Fibroblast of peridontal ligament (primary cell): ENCODE data around the gene MAST4.

Experiments
- DNase-seq: peaks from one replicate; pipeline ENCODE4 v3.0.0-alpha.2; 2010; ENCODE audit errors: extremely low read depth

Gene MAST4

GRCh38 chr5:66906021-66906420, 309.8 kb downstream of the MAST4 start:
- no peak for DNase-seq

- no peak for DNase-seq
Measured at GRCh38 chr5:66908230-66908629, 312.0 kb downstream of the MAST4 start.

- peak; percentile 62 for DNase-seq
Measured at GRCh38 chr5:66909364-66909763, 313.2 kb downstream of the MAST4 start.

DNA sequence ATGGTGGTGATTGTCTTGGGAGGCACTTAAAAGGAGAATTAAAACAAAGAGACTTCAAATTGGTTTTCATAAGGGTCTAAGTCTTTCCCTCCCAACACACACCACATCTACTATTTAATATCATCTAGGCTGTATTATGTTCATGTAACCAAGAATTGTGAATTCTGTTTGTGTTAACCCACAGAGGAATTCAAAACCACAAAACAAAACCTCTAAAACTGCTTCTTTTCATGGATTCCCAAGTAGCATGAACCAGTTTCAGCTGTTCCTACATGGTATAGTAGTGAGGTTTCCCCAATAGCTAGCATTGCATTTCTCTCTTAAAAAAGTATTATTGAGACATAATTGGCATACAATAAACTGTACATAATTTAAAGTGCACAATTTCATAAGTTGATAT, 316.6 kb downstream of the MAST4 start:
- peak; percentile 25 for DNase-seq

GRCh38 chr5:66915531-66915930, 319.3 kb downstream of the MAST4 start:
- no peak for DNase-seq

DNA sequence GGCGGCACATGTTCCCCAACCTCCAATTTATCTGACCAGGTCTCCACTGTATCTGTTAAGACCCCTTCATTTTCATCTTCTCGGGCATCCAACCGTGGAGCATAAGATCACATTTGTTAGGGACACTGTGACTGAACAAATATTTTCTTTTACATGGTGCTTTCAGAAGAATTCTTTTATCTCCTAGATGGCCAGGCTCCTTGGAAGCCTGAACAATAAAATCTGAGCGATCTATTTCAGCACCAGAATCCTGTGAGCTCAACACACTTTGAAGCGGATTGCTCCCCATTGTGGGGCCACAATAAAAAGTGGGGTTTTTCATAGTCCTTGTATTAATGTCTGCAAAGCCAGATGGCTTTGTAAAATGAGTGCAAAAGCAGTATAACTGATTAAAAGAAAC, 326.7 kb downstream of the MAST4 start:
- no peak for DNase-seq

GRCh38 chr5:66923457-66923856, 327.3 kb downstream of the MAST4 start:
- no peak for DNase-seq

GRCh38 chr5:66923922-66924321, 327.7 kb downstream of the MAST4 start:
- DNase-seq = no peak

DNA sequence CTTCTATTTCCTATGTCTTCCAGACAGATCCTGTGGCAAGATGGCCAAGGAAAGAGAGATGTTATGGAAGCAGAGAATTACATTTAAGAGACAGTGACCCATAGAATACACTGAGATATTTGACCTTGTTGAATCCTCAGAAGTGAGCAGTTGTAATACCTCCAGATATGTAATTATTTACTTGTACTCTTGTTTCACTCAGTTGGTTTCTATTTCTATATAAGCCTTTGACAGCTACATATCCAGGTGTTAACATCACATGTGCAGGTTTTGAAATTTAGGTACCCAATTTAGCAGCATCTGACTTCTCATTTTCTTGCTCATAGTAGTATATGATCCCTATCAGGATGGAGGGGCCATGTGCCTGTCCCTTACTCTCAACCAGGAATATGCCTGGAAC, 330.9 kb downstream of the MAST4 start:
- no peak for DNase-seq

DNA sequence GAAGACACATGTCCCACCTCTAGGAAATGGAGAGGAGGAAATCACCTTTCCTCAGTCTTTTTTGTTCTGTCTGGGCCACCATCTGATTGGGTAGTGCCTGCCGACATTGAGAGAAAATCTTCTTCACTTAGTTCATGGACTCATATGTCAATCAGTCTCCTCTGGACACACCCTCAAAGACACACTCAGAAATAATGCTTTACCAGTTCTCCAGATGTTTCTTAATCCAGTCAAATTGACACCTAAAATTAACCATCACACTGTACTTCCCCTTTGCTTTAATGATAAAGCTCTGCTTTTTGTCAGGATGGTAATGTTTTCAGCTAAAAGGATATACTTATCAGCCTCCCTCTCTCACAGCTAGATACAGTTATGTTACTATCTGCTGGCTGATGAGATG, 333.1 kb downstream of the MAST4 start:
- DNase-seq = no peak

DNA sequence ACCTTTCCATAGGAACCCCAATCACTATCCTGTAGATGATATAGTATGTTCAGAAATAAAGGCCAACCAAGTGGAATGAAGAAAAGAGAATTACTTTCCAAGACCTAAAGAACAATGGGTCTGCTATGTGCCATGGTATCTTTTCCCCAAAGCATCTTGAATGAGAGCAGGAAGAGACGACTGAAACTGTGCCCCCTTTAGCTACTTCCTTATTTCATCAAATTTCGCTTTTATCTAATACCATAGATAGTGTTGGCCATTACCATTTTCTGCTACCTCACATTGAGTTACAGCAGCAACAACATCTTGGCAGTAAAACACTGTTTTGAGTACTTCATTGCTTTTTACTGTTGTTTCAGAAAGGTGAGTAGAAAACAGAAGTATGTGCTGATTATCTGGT, 333.8 kb downstream of the MAST4 start:
- no peak for DNase-seq

GRCh38 chr5:66931651-66932050, 335.5 kb downstream of the MAST4 start:
- DNase-seq = no peak

DNA sequence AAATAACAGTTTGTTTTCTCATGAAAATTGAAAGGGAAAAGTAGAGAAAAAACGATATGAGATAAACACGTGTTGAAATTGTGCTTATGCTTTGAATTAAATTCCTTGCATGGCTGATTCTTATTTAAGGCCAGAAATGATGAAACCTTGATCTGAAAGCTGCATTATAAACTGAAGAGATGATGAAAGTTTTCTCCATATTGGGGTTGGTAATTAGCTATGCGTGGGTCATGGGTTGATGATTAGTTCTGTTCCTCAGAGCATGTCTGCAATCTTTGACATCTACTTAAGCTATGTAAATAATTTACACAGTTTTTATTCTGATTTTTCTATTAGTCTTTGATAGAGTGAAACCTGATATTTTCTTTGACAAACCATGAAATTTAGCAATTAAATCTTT, 336.3 kb downstream of the MAST4 start:
- peak; percentile 33 for DNase-seq

DNA sequence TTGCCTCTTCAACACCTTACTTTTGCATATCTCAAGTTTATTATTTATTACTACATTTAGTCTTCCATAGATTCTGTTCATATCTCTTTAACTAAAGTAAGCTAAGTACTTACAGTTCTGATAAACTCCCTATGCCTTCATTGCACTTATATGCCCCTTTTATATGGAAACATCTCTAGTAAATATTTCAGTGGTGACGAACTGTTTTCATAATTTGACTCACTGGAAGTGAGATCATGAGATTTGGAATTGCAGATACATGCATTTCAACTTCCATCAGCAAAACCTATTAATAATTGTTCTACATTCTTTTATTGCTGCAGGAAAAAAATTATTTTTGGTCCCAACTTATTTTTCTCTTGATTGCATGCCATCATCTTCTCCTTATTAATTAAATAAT, 336.9 kb downstream of the MAST4 start:
- DNase-seq = peak; percentile 39

DNA sequence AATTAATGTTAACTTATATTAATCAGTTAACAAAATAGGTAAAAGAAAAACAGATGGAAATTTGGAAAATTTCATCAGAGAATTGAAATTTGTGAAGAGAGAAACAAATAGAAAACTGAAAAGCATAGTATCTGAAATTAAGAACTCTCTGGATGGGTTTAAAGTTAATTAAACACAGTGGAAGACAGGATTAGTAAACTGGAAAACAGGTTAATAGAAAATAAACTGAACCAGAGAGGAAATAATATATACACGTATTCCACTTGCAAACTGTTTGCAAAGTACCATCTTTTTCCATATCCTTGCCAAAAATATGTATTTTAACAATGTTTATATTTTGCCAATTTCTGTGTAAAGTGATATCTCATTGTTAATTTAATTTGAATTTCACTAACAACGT, 342.9 kb downstream of the MAST4 start:
- no peak for DNase-seq

- DNase-seq = no peak
Measured at GRCh38 chr5:66945389-66946349, 349.5 kb downstream of the MAST4 start.

GRCh38 chr5:66947458-66947857, 351.3 kb downstream of the MAST4 start:
- no peak for DNase-seq

- DNase-seq = no peak
Measured at GRCh38 chr5:66949066-66949465, 352.9 kb downstream of the MAST4 start.

- no peak for DNase-seq
Measured at GRCh38 chr5:66952153-66952552, 356.0 kb downstream of the MAST4 start.

- no peak for DNase-seq
Measured at GRCh38 chr5:66956439-66956838, 360.2 kb downstream of the MAST4 start.

GRCh38 chr5:66958201-66958979, 362.2 kb downstream of the MAST4 start:
- peak; percentile 80 for DNase-seq

DNA sequence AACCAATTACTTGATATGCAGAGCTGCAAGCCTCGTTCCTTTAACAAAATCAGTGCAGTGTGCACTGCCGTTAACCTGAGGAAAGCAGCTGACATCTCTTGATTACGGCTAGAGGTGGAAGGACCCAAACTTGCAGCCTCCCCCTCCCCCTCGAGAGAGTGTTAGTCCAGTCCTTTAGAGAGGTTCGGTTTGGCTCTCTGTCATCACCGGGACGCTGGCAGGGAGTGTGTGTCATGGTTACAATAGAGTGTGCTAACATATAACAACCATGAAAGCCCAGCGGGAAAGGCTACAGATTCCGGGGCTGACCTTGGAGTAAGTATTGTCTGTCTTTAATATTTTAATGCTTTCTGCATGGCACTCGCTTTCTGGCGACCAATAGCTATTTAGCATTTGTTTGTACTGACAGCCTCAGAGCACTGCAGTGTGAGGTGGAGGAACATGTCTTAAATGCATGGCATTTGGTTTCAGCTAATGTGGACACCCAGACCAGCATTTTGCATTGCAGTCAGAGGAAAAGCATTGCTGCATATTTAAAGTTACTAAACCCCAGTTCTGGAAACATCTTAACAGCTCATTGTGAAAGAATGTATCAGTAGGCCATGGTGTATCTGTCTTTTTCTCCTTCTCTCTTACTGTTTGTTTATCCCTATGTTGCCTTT, 362.9 kb downstream of the MAST4 start:
- peak; percentile 84 for DNase-seq
